GM12873 (cell line): Measurements from ENCODE around the gene UBA5.
A peak's percentile ranks its signal among the peaks of the same experiment; 100 is the strongest.

Source experiments
- TF ChIP-seq, protein P1 (sequence below): IDR thresholded peaks from 2 replicates; pipeline ENCODE4 v1.5.1; 2012; ENCODE audit warnings: low read depth, mild to moderate bottlenecking, moderate library complexity, low read length, control low read depth; ENCODE audit not compliant: insufficient read depth; ENCODE audit errors: missing control alignments

UBA5 gene

DNA sequence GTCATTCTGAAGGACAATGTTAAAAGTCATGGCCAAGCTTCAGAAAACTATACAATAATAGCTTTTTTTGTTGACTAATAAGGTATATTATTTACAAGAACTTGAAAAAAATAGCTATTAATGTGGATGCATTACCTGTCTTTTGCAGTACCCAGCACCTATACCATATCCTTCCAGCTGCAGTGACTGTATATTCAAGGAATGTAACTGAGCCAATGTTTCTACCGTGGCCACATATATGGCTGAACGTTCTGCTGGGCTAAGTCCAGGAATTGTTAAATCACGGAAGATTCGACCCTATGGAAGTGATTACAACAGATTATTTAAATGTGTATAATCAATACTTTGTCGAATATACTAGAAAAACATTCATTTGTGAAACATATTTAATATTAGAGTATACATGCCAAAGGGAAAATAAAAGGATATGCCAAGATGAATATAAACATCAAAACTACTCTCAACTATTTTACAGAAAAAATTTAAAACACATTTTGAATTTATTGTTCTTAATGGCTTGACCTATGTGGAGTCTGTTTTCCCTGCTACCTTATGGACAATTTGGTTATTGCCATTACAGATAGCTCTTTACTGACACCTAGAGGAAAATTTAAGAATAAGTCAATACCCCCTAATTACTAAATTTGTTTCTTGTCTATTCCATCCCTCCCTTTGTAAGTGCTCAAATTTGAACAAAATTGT lies 18.1 kb upstream of the UBA5 start:
- TF ChIP-seq, protein P1, sequence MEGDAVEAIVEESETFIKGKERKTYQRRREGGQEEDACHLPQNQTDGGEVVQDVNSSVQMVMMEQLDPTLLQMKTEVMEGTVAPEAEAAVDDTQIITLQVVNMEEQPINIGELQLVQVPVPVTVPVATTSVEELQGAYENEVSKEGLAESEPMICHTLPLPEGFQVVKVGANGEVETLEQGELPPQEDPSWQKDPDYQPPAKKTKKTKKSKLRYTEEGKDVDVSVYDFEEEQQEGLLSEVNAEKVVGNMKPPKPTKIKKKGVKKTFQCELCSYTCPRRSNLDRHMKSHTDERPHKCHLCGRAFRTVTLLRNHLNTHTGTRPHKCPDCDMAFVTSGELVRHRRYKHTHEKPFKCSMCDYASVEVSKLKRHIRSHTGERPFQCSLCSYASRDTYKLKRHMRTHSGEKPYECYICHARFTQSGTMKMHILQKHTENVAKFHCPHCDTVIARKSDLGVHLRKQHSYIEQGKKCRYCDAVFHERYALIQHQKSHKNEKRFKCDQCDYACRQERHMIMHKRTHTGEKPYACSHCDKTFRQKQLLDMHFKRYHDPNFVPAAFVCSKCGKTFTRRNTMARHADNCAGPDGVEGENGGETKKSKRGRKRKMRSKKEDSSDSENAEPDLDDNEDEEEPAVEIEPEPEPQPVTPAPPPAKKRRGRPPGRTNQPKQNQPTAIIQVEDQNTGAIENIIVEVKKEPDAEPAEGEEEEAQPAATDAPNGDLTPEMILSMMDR: peak; percentile 62

DNA sequence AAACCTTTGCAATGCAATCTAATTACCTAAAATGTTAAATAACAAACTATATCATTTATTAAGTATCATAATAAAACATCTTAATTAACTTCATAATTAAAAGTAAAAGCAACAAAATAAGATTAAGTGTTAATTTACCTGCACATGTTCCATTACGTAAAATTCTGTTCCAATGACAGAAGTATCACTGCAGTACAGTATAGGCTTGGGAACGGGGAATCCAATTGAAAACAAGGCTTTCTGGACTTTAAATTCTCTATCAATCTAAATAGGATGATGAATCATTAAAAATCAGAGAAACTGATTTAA lies 17.6 kb upstream of the UBA5 start:
- TF ChIP-seq, protein P1: no peak

- TF ChIP-seq, protein P1: no peak
These were observed 16.8 kb upstream of the UBA5 start for GRCh38 chr3:132643366-132643765.

DNA sequence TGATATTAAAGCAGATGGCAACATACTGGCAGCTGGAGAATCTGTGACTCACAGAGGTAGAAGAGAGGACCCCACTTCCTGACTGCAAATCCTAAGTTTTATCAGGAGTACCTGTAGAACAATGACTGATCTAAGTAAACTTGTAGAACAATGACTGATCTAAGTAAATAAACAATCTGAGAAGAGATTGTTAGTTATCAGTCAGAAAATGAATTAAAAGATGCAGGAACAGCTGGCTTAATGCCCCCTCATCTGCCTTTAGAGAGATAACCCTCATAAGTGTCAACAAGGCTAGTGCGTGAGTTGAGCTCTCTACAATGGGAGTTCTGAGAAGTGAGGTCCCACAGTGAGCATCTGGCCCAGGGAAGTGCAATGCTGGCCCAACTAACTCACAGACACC lies 15.1 kb upstream of the UBA5 start:
- TF ChIP-seq, protein P1: no peak

DNA sequence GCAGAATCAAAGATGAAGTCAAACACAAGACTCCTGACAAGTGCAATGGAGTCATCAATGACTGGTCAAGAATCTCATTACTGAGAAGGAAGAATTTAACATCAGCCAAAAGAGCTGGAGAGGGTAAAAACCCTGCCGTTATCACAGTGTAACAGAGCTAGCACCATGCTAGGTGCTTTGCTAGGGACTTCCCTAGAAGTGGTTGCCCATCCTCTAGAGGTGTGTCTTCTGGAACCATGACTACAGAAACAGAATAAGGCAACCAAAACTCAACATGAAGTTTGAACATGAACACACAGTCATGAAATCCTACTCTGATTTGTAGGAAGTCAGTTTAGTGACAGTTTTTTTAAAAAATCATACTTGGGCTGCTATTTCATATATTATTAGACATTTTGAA lies 10.0 kb upstream of the UBA5 start:
- TF ChIP-seq, protein P1: no peak

DNA sequence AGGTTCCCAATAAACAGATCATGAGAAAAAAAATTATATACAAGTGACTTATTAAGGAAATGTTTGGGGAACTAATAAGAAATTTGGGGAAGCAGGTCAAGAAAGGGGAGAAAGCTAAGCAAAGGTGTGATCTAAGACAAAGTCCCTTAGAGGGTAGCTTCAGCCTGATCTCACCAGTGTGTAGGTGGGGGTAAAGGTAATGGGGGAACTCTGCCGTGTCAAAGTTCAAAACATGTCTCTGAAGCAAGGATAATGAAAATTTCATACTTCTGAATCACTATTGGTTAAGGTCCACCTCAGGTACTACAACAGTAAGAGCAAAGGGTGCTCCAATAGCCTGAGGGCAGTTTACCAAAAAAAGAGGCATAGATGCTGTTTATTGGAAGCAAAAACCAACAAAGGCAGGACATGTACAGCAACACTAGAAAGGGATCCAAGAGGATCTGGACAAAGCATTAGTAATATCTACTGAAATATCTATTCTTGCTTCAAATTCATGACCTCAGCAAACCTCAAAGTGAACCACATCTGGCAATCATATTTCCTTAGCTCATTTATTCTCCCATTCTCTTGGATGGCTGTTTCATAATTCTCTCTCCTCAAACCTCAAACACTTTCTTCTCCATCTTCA lies 7.4 kb upstream of the UBA5 start:
- TF ChIP-seq, protein P1: no peak

GRCh38 chr3:132654190-132654589 lies 5.9 kb upstream of the UBA5 start:
- TF ChIP-seq, protein P1: no peak
